A673 (cell line): Measurements from ENCODE around the gene NPHP4.

Experiments
- CTCF ChIP-seq: fragments of 300-800, 200-600 bp; sonication (generic); conservative IDR thresholded peaks from 2 replicates; pipeline ENCODE4 v1.5.1; 2017; ENCODE audit warnings: low read depth, mild to moderate bottlenecking, antibody characterized with exemption, low read length, moderate library complexity, mixed read lengths
- EZH2 ChIP-seq: fragments of 200-600 bp; sonication (generic); IDR thresholded peaks from 2 replicates; pipeline ENCODE4 v1.6.1; 2017; ENCODE audit warnings: borderline replicate concordance, low read depth, mild to moderate bottlenecking, mixed read lengths, antibody characterized with exemption, low read length; ENCODE audit not compliant: poor library complexity, severe bottlenecking

- no peak for TF ChIP-seq CTCF
- TF ChIP-seq EZH2: no peak
Observed at GRCh38 chr1:5822266-5822665, 170.0 kb downstream of the NPHP4 start.
